Testis (tissue), 3 donors: Measurements from ENCODE around the gene ZHX3. TPM values are rescaled to one million over a fixed set of nuclear protein-coding genes. Genes with fewer than 3 reads are reported as not detected.

Source experiments
- DNase-seq: peaks from one replicate; pipeline ENCODE4 v3.0.0-alpha.2; 2019
- H3K27ac ChIP-seq, 2 donors: fragments of 200-600 bp; sonication (generic); one replicate each; pipeline ENCODE4 v1.5.1; 2019
- H3K27me3 ChIP-seq: fragments of 200-600 bp; sonication (generic); one replicate; pipeline ENCODE4 v1.5.1; 2019
- H3K36me3 ChIP-seq: fragments of 200-600 bp; sonication (generic); one replicate; pipeline ENCODE4 v1.5.1; 2017; ENCODE audit warnings: low read depth; ENCODE audit errors: missing control alignments
- H3K4me1 ChIP-seq: fragments of 200-600 bp; sonication (generic); one replicate; pipeline ENCODE4 v1.5.1; 2019
- H3K4me3 ChIP-seq, 2 donors: fragments of 200-600 bp; sonication (generic); one replicate each; pipeline ENCODE4 v1.5.1; 2017 to 2019
- H3K9me3 ChIP-seq: fragments of 200-600 bp; sonication (generic); one replicate; pipeline ENCODE4 v1.5.1; 2017
- CTCF ChIP-seq, 3 experiments: fragments of 450-650 bp in 2 of 3; fragments of 200-600 bp in 1 of 3; sonication (generic) in 1 of 3; IDR thresholded peaks; one replicate each; pipeline ENCODE4 v1.5.1; 2016 to 2019; ENCODE audit warnings: antibody characterized with exemption in 3 of 3, mild to moderate bottlenecking in 2 of 3, moderate library complexity in 1 of 3
- POLR2A ChIP-seq: fragments of 450-650 bp; IDR thresholded peaks from one replicate; pipeline ENCODE4 v1.6.1; 2017; ENCODE audit warnings: antibody characterized with exemption, mild to moderate bottlenecking, moderate library complexity
- WGBS, 2 donors: methylation state at CpG; one replicate each; pipeline ENCODE4 v1.1.5; 2018; 5-methylcytosine and 5-hydroxymethylcytosine counted together
- intact Hi-C: fragments of 100-400 bp; cut with DNase I; formaldehyde crosslinking; loops from one replicate; pipeline ENCODE4 v1.15.1; 2023; ENCODE audit warnings: low total_unique reads
- microRNA-seq, 2 donors: library from miRNA; unstranded; fragments of <30 nt; microRNA quantifications; one replicate each; pipeline ENCODE4, GENCODE V29; 2016; ENCODE audit warnings: borderline number of aligned reads in 2 of 2, borderline replicate concordance in 1 of 2
- polyA plus RNA-seq: library from polyadenylated mRNA; stranded (reverse); fragments of 350-450 nt; fragmentation: Illumina TruSeq; extraction: RNeasy Lipid Tissue Mini Kit (QIAGEN cat#74804); gene quantifications from one replicate; pipeline ENCODE4 v1.2.3, GENCODE V29; 2014; ENCODE audit warnings: low read depth, low replicate concordance; ENCODE audit not compliant: insufficient read depth
- small RNA-seq, 2 donors: library from RNA; depleted of rRNA; stranded (forward); fragments of <200 nt; gene quantifications; one replicate each; pipeline ENCODE3, GENCODE V24; 2016
- total RNA-seq, 2 donors: library from RNA; depleted of rRNA; stranded (reverse); fragments of >200 nt; gene quantifications; one replicate each; pipeline ENCODE4 v1.2.3, GENCODE V29; 2016

Gene ZHX3
- total and polyA plus RNA-seq, 3 donors from 2014 or later, result 35.1 to 103 (median 55.7) TPM

DNA sequence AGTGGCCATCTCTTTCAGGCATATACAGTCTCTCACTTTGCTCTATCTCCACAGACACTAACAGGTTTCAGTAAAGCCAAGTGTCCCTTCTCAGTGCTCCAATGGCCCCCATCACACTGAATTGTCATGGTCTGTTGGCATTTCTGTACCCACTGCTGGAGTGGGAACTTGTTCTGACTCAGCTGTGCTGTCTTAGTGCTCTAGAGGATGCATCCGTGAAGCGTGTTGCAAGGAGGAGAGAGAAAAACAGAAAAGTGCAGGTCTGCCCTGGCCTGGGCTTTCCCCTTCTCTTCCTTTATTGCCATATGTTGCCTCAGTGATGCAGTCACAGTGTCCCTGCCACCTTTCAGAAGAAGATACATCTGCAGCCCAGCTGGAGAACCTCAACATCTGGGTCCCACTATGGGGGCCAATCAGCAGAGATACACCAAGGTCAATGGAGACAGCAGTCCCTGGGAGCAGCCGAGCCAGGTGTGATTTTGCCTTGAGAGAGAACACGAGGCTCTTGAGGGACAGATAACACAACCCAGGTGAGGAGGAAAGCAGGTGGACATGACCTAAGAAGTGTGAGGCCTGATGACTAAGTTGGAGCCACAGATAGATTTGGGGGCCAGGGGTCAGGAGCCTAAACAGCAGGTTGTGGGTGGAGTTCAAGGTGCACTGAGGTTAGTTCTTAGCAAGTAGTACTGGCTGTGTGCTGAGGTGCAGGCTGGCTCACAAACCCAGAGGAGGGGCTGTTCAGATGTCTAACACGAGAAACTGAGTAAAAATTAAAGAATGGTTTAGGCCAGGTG, 185.7 kb downstream of the ZHX3 start:
- no peaks in the 10 kb centered on the region for H3K36me3 ChIP-seq
- 66 to 86% methylated on average over 5 of the region's 5 CpGs for WGBS, 2 donors
- no peak overlapping the region for H3K27ac ChIP-seq
- H3K4me1 ChIP-seq, result no peaks in the 10 kb centered on the region
- H3K4me3 ChIP-seq, result no peak overlapping the region
- H3K9me3 ChIP-seq, result no peaks in the 10 kb centered on the region
- H3K27me3 ChIP-seq, result no peaks in the 10 kb centered on the region
- no peak for DNase-seq
- intact Hi-C loops, result no loop called here
- TF ChIP-seq POLR2A, result no peak
- TF ChIP-seq CTCF (IDR thresholded peaks at IDR 0.05), result no peak

Small RNAs within 50 kb of the gene (microRNA-seq; reads per million reads assigned to microRNA genes)
- gene MIR6871, result 0 to 0.69 reads per million in 2 donors

Small RNAs within 50 kb of the gene (small RNA-seq; reads per million reads assigned to genes)
- gene AL022394.1 (0 reads per million in 2 donors), gene MIR6871 (0 to 0.19 reads per million in 2 donors), gene RN7SL615P (0 reads per million in 2 donors)

Other genes starting within 250 kb of the ZHX3 start
- gene PLCG1, start 180.2 kb downstream of the ZHX3 start, total RNA-seq, result 100 to 1,000 TPM; 184 to 186 TPM
- gene PLCG1, start 180.2 kb downstream of the ZHX3 start, polyA plus RNA-seq, result 118 TPM
- 10 to 100 TPM in 1 of 2 donors, 1 to 10 TPM in 1; 7.6 to 13.6 TPM for gene LPIN3, start 23.1 kb upstream of the ZHX3 start, total RNA-seq
- gene LPIN3, start 23.1 kb upstream of the ZHX3 start, polyA plus RNA-seq, result 9.9 TPM
- 1 to 10 TPM; 3.7 to 4.2 TPM for gene EMILIN3, start 49.1 kb upstream of the ZHX3 start, total RNA-seq
- 14.8 TPM for gene EMILIN3, start 49.1 kb upstream of the ZHX3 start, polyA plus RNA-seq